Measurements from ENCODE around the gene PIP4K2C.
A peak's percentile ranks its signal among the peaks of the same experiment; 100 is the strongest.

Gene PIP4K2C

DNA sequence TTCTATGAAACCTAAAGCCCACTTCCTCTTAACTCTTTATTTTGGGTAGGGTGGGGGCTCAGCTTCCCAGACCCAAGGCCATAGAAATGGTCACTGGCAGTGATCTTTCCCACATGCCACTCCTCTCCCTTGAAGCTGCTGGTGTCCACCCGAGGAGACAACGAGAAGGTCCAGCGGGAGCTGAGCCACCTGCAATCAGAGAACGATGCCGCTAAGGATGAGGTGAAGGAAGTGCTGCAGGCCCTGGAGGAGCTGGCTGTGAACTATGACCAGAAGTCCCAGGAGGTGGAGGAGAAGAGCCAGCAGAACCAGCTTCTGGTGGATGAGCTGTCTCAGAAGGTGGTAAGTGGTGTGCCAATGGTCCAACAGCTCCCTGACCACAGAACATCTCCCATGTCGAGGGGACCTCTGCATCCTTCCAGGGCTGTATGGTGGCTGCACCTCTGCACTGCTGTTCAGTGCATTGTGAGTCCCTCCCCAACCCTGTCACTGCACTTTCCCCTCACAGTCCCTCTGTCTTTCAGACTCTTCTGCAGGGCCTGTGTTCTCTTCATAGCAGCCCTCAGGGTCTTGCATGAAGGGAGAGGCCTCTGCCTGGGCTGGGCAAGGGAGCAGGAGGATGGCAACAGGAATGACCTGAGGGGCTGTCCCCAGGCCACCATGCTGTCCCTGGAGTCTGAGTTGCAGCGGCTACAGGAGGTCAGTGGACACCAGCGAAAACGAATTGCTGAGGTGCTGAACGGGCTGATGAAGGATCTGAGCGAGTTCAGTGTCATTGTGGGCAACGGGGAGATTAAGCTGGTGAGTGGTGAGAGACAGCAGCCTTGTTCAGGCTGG, 18.8 kb upstream of the PIP4K2C start:
- Mint-ChIP-seq H3K9me3 (no peaks in the 10 kb centered on the region), H3K36me3 (ENCODE audit: low read depth) (no peaks in the 10 kb centered on the region), H3K4me3 (no peak overlapping the region), H3K4me1 (ENCODE audit: low read depth) (no peaks in the 10 kb centered on the region), H3K27ac (no peak overlapping the region), H3K27me3 (ENCODE audit: low read depth) (no peaks in the 10 kb centered on the region)
- DNase-seq (ENCODE audit: low spot score) = no peak

DNA sequence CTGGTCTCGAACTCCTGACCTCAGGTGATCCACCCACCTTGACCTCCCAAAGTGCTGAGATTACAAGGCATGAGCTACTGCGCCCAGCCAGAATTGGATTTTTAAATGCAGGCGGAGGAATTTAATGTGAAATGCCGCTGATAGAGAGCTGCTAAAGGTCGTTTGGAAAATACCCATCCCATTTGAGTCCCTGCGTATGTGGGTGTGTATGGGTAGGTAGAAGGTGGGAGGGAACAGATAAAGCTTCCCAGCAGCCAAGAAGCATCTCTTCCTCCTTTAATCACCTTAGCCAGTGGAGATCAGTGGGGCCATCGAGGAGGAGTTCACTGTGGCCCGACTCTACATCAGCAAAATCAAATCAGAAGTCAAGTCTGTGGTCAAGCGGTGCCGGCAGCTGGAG, 16.2 kb upstream of the PIP4K2C start:
- Mint-ChIP-seq H3K27ac (no peak overlapping the region), H3K4me1 (ENCODE audit: low read depth) (no peaks in the 10 kb centered on the region), H3K4me3 (no peak overlapping the region), H3K27me3 (ENCODE audit: low read depth) (no peaks in the 10 kb centered on the region), H3K9me3 (no peaks in the 10 kb centered on the region), H3K36me3 (ENCODE audit: low read depth) (no peaks in the 10 kb centered on the region)
- no peak for DNase-seq (ENCODE audit: low spot score)

- H3K36me3 Mint-ChIP-seq (ENCODE audit: low read depth) = no peaks in the 10 kb centered on the region
- no peak overlapping the region for H3K4me3 Mint-ChIP-seq
- no peak overlapping the region for H3K27ac Mint-ChIP-seq
- DNase-seq (ENCODE audit: low spot score) = no peak
- no peaks in the 10 kb centered on the region for H3K9me3 Mint-ChIP-seq
- no peaks in the 10 kb centered on the region for H3K4me1 Mint-ChIP-seq (ENCODE audit: low read depth)
- H3K27me3 Mint-ChIP-seq (ENCODE audit: low read depth) = no peaks in the 10 kb centered on the region
These were observed 15.0 kb upstream of the PIP4K2C start for GRCh38 chr12:57575771-57576612.

DNA sequence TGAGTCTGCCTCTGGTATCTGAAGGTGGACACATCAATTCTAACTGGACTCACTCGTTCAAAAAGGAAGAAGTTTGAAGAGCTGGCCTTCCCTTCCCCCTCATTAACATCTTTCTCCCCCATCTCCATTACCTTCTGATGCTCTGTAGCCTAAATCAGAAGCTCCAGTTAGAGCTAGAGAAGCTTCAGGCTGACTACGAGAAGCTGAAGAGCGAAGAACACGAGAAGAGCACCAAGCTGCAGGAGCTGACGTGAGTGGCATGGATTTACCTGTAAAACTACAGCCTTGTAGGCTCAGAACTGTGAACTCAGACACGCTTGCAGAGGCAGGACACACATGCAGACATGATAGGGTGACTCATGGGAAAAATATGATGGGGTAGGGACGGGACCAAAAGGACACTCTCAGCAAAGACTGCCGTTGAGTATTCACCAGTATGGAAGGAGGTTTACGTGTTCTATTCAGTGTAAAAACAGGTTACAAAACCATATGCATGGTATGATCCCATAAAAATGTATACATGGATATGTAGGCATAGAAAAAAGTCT, 14.3 kb upstream of the PIP4K2C start:
- Mint-ChIP-seq H3K4me1 (ENCODE audit: low read depth) (no peaks in the 10 kb centered on the region), H3K27me3 (ENCODE audit: low read depth) (no peaks in the 10 kb centered on the region), H3K4me3 (no peak overlapping the region), H3K36me3 (ENCODE audit: low read depth) (no peaks in the 10 kb centered on the region), H3K9me3 (no peaks in the 10 kb centered on the region), H3K27ac (no peak overlapping the region)
- no peak for DNase-seq (ENCODE audit: low spot score)

- peaks cover 1% of the 10 kb centered on the region for H3K4me1 Mint-ChIP-seq (ENCODE audit: low read depth)
- H3K27ac Mint-ChIP-seq = no peak overlapping the region
- H3K36me3 Mint-ChIP-seq (ENCODE audit: low read depth) = no peaks in the 10 kb centered on the region
- H3K9me3 Mint-ChIP-seq = no peaks in the 10 kb centered on the region
- no peaks in the 10 kb centered on the region for H3K27me3 Mint-ChIP-seq (ENCODE audit: low read depth)
- H3K4me3 Mint-ChIP-seq = no peak overlapping the region
- DNase-seq (ENCODE audit: low spot score) = no peak
These were observed 12.8 kb upstream of the PIP4K2C start for GRCh38 chr12:57577981-57578758.

DNA sequence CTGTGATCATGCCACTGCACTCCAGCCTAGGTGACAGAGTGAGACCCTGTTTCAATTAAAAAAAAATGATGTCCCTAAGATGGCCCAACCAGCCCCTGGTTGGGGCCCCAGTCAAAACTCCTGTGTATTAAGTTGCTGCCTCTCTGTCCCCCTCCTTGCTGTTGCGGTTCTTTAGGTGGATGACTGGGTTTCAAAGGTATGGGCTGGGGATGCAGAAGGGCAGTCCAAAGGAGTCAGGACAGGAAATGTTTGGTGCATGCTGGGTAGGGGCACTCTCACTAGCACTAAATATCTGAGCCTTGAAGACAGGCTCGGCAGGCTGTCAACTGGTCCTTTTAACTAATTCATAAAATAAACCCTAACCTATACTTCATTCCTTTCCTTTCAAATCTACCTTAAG, 12.0 kb upstream of the PIP4K2C start:
- no peaks in the 10 kb centered on the region for H3K9me3 Mint-ChIP-seq
- H3K4me1 Mint-ChIP-seq (ENCODE audit: low read depth) = peaks cover 4% of the 10 kb centered on the region
- DNase-seq (ENCODE audit: low spot score) = no peak
- no peak overlapping the region for H3K27ac Mint-ChIP-seq
- no peak overlapping the region for H3K4me3 Mint-ChIP-seq
- H3K36me3 Mint-ChIP-seq (ENCODE audit: low read depth) = no peaks in the 10 kb centered on the region
- no peaks in the 10 kb centered on the region for H3K27me3 Mint-ChIP-seq (ENCODE audit: low read depth)

DNA sequence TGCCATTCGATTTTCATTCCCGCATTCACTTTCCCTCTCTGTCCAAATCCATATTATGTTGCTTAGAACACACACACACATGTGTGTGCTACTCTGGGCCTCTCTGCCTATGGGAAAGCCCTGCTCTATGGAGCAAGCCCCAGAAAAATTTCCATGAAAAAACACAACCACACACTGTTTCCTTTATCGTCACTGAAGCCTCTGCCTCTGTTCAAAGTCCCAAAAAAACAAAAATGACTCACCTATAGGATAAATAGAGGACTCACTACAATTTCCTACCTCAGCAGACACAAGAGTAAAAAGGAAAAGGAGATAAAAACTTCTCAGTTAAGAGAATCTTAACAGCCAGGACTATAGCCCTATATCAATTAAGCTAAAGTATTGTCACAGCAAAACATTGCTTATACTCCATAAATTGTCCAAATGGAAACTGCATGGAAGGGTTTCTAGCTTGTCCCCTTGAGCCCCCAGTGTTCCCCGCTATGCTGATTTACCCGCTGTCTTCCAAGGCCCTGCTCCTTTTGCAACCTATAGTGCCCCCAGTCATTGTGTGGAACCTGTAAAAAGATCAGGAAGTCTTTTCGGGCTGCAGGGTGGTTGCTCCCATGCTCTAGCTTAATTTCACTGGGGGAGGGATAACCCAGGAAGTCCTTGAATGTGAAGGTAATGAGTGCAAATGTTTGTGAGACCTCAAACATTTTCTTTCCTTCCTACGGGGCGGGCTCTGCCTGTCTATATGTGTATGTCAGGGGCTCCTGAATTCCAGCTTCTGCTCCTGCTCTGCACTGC, 11.1 kb upstream of the PIP4K2C start:
- peaks cover 4% of the 10 kb centered on the region for H3K4me1 Mint-ChIP-seq (ENCODE audit: low read depth)
- H3K9me3 Mint-ChIP-seq = no peaks in the 10 kb centered on the region
- no peak for DNase-seq (ENCODE audit: low spot score)
- H3K36me3 Mint-ChIP-seq (ENCODE audit: low read depth) = no peaks in the 10 kb centered on the region
- H3K4me3 Mint-ChIP-seq = no peak overlapping the region
- no peak overlapping the region for H3K27ac Mint-ChIP-seq
- no peaks in the 10 kb centered on the region for H3K27me3 Mint-ChIP-seq (ENCODE audit: low read depth)

DNA sequence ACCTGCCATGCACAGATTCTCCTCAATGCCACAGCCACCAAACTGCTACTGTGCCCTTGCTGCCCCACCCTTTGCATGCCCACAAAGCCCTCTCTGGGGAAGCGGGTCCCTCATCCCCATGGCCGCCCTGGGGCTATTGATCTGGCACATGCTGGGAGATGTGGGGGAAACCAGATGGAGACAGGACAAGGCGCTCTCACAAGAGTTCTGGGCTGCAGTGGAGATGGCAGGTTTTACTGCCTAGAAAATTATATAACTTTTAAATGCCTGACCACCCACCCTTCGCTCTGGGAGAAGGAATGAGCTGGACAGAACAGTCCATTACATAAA, 10.6 kb upstream of the PIP4K2C start:
- Mint-ChIP-seq H3K9me3 (no peaks in the 10 kb centered on the region), H3K27me3 (ENCODE audit: low read depth) (no peaks in the 10 kb centered on the region), H3K27ac (no peak overlapping the region), H3K4me1 (ENCODE audit: low read depth) (peaks cover 4% of the 10 kb centered on the region), H3K36me3 (ENCODE audit: low read depth) (no peaks in the 10 kb centered on the region), H3K4me3 (no peak overlapping the region)
- no peak for DNase-seq (ENCODE audit: low spot score)

- Mint-ChIP-seq H3K36me3 (ENCODE audit: low read depth) (no peaks in the 10 kb centered on the region), H3K9me3 (no peaks in the 10 kb centered on the region), H3K4me1 (ENCODE audit: low read depth) (peaks cover 4% of the 10 kb centered on the region), H3K4me3 (no peak overlapping the region), H3K27ac (no peak overlapping the region), H3K27me3 (ENCODE audit: low read depth) (no peaks in the 10 kb centered on the region)
- no peak for DNase-seq (ENCODE audit: low spot score)
These were observed 9.2 kb upstream of the PIP4K2C start for GRCh38 chr12:57581802-57582201.

GRCh38 chr12:57582440-57582839, 8.6 kb upstream of the PIP4K2C start:
- Mint-ChIP-seq H3K4me1 (ENCODE audit: low read depth) (peaks cover 4% of the 10 kb centered on the region), H3K9me3 (no peaks in the 10 kb centered on the region), H3K27me3 (ENCODE audit: low read depth) (no peaks in the 10 kb centered on the region), H3K27ac (no peak overlapping the region), H3K36me3 (ENCODE audit: low read depth) (no peaks in the 10 kb centered on the region), H3K4me3 (no peak overlapping the region)
- no peak for DNase-seq (ENCODE audit: low spot score)

GRCh38 chr12:57583008-57583831, 7.8 kb upstream of the PIP4K2C start:
- Mint-ChIP-seq H3K27me3 (ENCODE audit: low read depth) (no peaks in the 10 kb centered on the region), H3K36me3 (ENCODE audit: low read depth) (no peaks in the 10 kb centered on the region), H3K9me3 (no peaks in the 10 kb centered on the region), H3K4me1 (ENCODE audit: low read depth) (peaks cover 4% of the 10 kb centered on the region), H3K27ac (no peak overlapping the region), H3K4me3 (no peak overlapping the region)
- DNase-seq (ENCODE audit: low spot score) = peak; percentile 63

- H3K4me1 Mint-ChIP-seq (ENCODE audit: low read depth) = peaks cover 4% of the 10 kb centered on the region
- no peak for DNase-seq (ENCODE audit: low spot score)
- no peaks in the 10 kb centered on the region for H3K9me3 Mint-ChIP-seq
- H3K4me3 Mint-ChIP-seq = no peak overlapping the region
- H3K36me3 Mint-ChIP-seq (ENCODE audit: low read depth) = no peaks in the 10 kb centered on the region
- no peaks in the 10 kb centered on the region for H3K27me3 Mint-ChIP-seq (ENCODE audit: low read depth)
- no peak overlapping the region for H3K27ac Mint-ChIP-seq
These were observed 6.9 kb upstream of the PIP4K2C start for GRCh38 chr12:57584050-57584449.

- Mint-ChIP-seq H3K9me3 (no peaks in the 10 kb centered on the region), H3K4me1 (ENCODE audit: low read depth) (peaks cover 4% of the 10 kb centered on the region), H3K27ac (no peak overlapping the region), H3K4me3 (no peak overlapping the region), H3K36me3 (ENCODE audit: low read depth) (no peaks in the 10 kb centered on the region), H3K27me3 (ENCODE audit: low read depth) (no peaks in the 10 kb centered on the region)
- no peak for DNase-seq (ENCODE audit: low spot score)
These were observed 6.3 kb upstream of the PIP4K2C start for GRCh38 chr12:57584690-57585089.

All from T-helper 2 cell treated with Interferon-gamma antibody and Interleukin-4, amounts not matched to agents 5 μg/mL and 100 μg/mL, for 36 hours (primary cell).